ENCODE measurements around the gene KRTAP1-4. TPM values are rescaled to one million over a fixed set of nuclear protein-coding genes. Genes with fewer than 3 reads are reported as not detected.
"Not testable (repeated sequence)": the region's sequence is repeated elsewhere in the genome, so short reads cannot be mapped to it uniquely, and the experiment has no call there.

Gene KRTAP1-4
- total RNA-seq, 1 experiment from 2014 or later = not detected

- no peaks in the 10 kb centered on the region for H3K36me3 ChIP-seq (ENCODE audit: insufficient read depth, low read length, poor library complexity, severe bottlenecking)
- intact Hi-C loops (cut with micrococcal nuclease; ENCODE audit: unreplicated experiment) = no loop called here
- H3K27me3 ChIP-seq (replicated peaks; ENCODE audit: insufficient read depth, low read depth, low read length, poor library complexity) = no peaks in the 10 kb centered on the region
- TF ChIP-seq EZH2 (IDR thresholded peaks at IDR 0.05; ENCODE audit: borderline replicate concordance, low read depth, low read length, poor library complexity, severe bottlenecking) = no peak
- TF ChIP-seq, protein P1, sequence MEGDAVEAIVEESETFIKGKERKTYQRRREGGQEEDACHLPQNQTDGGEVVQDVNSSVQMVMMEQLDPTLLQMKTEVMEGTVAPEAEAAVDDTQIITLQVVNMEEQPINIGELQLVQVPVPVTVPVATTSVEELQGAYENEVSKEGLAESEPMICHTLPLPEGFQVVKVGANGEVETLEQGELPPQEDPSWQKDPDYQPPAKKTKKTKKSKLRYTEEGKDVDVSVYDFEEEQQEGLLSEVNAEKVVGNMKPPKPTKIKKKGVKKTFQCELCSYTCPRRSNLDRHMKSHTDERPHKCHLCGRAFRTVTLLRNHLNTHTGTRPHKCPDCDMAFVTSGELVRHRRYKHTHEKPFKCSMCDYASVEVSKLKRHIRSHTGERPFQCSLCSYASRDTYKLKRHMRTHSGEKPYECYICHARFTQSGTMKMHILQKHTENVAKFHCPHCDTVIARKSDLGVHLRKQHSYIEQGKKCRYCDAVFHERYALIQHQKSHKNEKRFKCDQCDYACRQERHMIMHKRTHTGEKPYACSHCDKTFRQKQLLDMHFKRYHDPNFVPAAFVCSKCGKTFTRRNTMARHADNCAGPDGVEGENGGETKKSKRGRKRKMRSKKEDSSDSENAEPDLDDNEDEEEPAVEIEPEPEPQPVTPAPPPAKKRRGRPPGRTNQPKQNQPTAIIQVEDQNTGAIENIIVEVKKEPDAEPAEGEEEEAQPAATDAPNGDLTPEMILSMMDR (conservative IDR thresholded peaks at IDR 0.05; ENCODE audit: low read depth, low read length) = no peak
- ChIA-PET POLR2A (ENCODE audit: low non-redundant PET) (no interaction called here), CTCF (no interaction called here)
- BruUV-seq (replicated peaks) = no TSS peak
- no peak for DNase-seq (ENCODE audit: low spot score)
- H3K4me1 ChIP-seq (ENCODE audit: insufficient read depth, low read length, poor library complexity, severe bottlenecking) = no peaks in the 10 kb centered on the region
- H3K9me3 ChIP-seq (ENCODE audit: low read depth, low read length, poor library complexity, severe bottlenecking) = no peaks in the 10 kb centered on the region
- H3K27ac ChIP-seq (ENCODE audit: low read depth, low read length, poor library complexity, severe bottlenecking) = no peak within 1 kb of the TSS
- no peak within 1 kb of the TSS for H3K4me3 ChIP-seq (ENCODE audit: low read depth, low read length, poor library complexity, severe bottlenecking)
Observed at GRCh38 chr17:41065829-41066624, 36.0 kb upstream of the KRTAP1-4 start, which contains the start of gene KRTAP2-4. Gene KRTAP2-4, minus strand, starts transcription at chr17:41065879. Its CDS starts 34 bp downstream, at chr17:41065845.

GRCh38 chr17:41065016-41065689 lies 35.2 kb upstream of the KRTAP1-4 start:
- H3K27ac ChIP-seq (ENCODE audit: low read depth, low read length, poor library complexity, severe bottlenecking); CTCF ChIA-PET; H3K9me3 ChIP-seq (ENCODE audit: low read depth, low read length, poor library complexity, severe bottlenecking); H3K4me1 ChIP-seq (ENCODE audit: insufficient read depth, low read length, poor library complexity, severe bottlenecking); POLR2A ChIA-PET (ENCODE audit: low non-redundant PET); H3K36me3 ChIP-seq (ENCODE audit: insufficient read depth, low read length, poor library complexity, severe bottlenecking); H3K4me3 ChIP-seq (ENCODE audit: low read depth, low read length, poor library complexity, severe bottlenecking); intact Hi-C loops (cut with micrococcal nuclease; ENCODE audit: unreplicated experiment); BruUV-seq (replicated peaks); H3K27me3 ChIP-seq (replicated peaks; ENCODE audit: insufficient read depth, low read depth, low read length, poor library complexity); DNase-seq (ENCODE audit: low spot score): not testable (repeated sequence)

GRCh38 chr17:41064301-41064700 lies 34.3 kb upstream of the KRTAP1-4 start:
- no TSS peak for BruUV-seq (replicated peaks)
- CTCF ChIA-PET = no interaction called here
- DNase-seq (ENCODE audit: low spot score) = no peak
- no peak overlapping the region for H3K27ac ChIP-seq (ENCODE audit: low read depth, low read length, poor library complexity, severe bottlenecking)
- H3K27me3 ChIP-seq (replicated peaks; ENCODE audit: insufficient read depth, low read depth, low read length, poor library complexity) = no peaks in the 10 kb centered on the region
- POLR2A ChIA-PET (ENCODE audit: low non-redundant PET) = no interaction called here
- no peaks in the 10 kb centered on the region for H3K9me3 ChIP-seq (ENCODE audit: low read depth, low read length, poor library complexity, severe bottlenecking)
- H3K4me3 ChIP-seq (ENCODE audit: low read depth, low read length, poor library complexity, severe bottlenecking) = no peak overlapping the region
- H3K4me1 ChIP-seq (ENCODE audit: insufficient read depth, low read length, poor library complexity, severe bottlenecking) = no peaks in the 10 kb centered on the region
- intact Hi-C loops (cut with micrococcal nuclease; ENCODE audit: unreplicated experiment) = no loop called here
- no peak for TF ChIP-seq EZH2 (IDR thresholded peaks at IDR 0.05; ENCODE audit: borderline replicate concordance, low read depth, low read length, poor library complexity, severe bottlenecking)
- TF ChIP-seq, protein P1 (conservative IDR thresholded peaks at IDR 0.05; ENCODE audit: low read depth, low read length) = no peak
- H3K36me3 ChIP-seq (ENCODE audit: insufficient read depth, low read length, poor library complexity, severe bottlenecking) = no peaks in the 10 kb centered on the region
